H1 (cell line): Measurements from ENCODE around the gene TSPEAR. TPM values are rescaled to one million over a fixed set of nuclear protein-coding genes. Genes with fewer than 3 reads are reported as not detected.

Experiments
- CTCF ChIA-PET: fragments of 300-600 bp; sonication (Branson Sonifier 250); formaldehyde crosslinking; loops from one replicate; lab custom pipeline; 2021; ENCODE audit not compliant: partially characterized antibody; lab: Charles Lee
- POLR2A ChIA-PET: fragments of 300-600 bp; sonication (Branson Sonifier 250); formaldehyde crosslinking; loops from one replicate; lab custom pipeline; 2021; ENCODE audit warnings: inconsistent platforms; ENCODE audit not compliant: partially characterized antibody; lab: Charles Lee
- DNase-seq, 2 experiments: peaks; one replicate each; pipeline versions ENCODE4 v3.0.0 to v3.0.0-alpha.2; 2010 to 2022; ENCODE audit warnings: low spot score in 2 of 2, low read depth in 1 of 2, mixed read lengths in 1 of 2
- FAIRE-seq: peaks from 2 replicates; lab custom pipeline; 2011; peaks lifted over from hg19 to GRCh38; lab: Jason Lieb, UNC
- H2AFZ ChIP-seq: 2 replicates; pipeline ENCODE4 v1.8.1; 2012; ENCODE audit warnings: low read length, inconsistent platforms
- H2AK5ac ChIP-seq: 2 replicates; pipeline ENCODE4 v1.6.1; 2013; ENCODE audit warnings: low read depth, low read length
- H2BK120ac ChIP-seq: replicated peaks from 2 replicates; pipeline ENCODE3; 2013; ENCODE audit warnings: low read depth, low read length, inconsistent platforms
- H2BK12ac ChIP-seq: 2 replicates; pipeline ENCODE4 v1.6.1; 2013; ENCODE audit warnings: low read depth, low read length
- H2BK15ac ChIP-seq: 2 replicates; pipeline ENCODE4 v1.6.1; 2013; ENCODE audit warnings: low read length
- H2BK20ac ChIP-seq: 2 replicates; pipeline ENCODE4 v1.6.1; 2013; ENCODE audit warnings: low read length
- H2BK5ac ChIP-seq: 2 replicates; pipeline ENCODE4 v1.6.1; 2013; ENCODE audit warnings: low read depth, low read length
- H3K14ac ChIP-seq: 2 replicates; pipeline ENCODE4 v1.6.1; 2013; ENCODE audit warnings: inconsistent platforms; ENCODE audit not compliant: insufficient read length
- H3K18ac ChIP-seq: 2 replicates; pipeline ENCODE4 v1.6.1; 2013; ENCODE audit warnings: low read length; ENCODE audit errors: extremely low read depth
- H3K23ac ChIP-seq: 2 replicates; pipeline ENCODE4 v1.6.1; 2013; ENCODE audit warnings: inconsistent platforms; ENCODE audit not compliant: insufficient read length
- H3K23me2 ChIP-seq: 2 replicates; pipeline ENCODE4 v1.6.1; 2013; ENCODE audit warnings: low read depth, low read length
- H3K27ac ChIP-seq: 2 replicates; pipeline ENCODE4 v1.6.1; 2011; ENCODE audit warnings: low read depth, low read length, inconsistent platforms
- H3K27me3 ChIP-seq, 4 experiments: replicated peaks in 1 of 4; 1 replicate in 1 of 4; 2 replicates in 3 of 4; pipeline versions ENCODE4 v1.6.1 to v1.8.1; 2011 to 2013; ENCODE audit warnings: low read length in 3 of 4, mild to moderate bottlenecking in 3 of 4, inconsistent platforms in 2 of 4, mixed read lengths in 2 of 4, moderate library complexity in 1 of 4; ENCODE audit not compliant: control insufficient read depth in 3 of 4, insufficient read depth in 3 of 4; ENCODE audit errors: extremely low read depth in 1 of 4
- H3K36me3 ChIP-seq, 4 experiments: 2 replicates each; pipeline versions ENCODE4 v1.6.1 to v1.8.1; 2011 to 2013; ENCODE audit warnings: mild to moderate bottlenecking in 4 of 4, low read length in 3 of 4, moderate library complexity in 2 of 4, control low read depth in 1 of 4, inconsistent platforms in 1 of 4; ENCODE audit not compliant: insufficient read depth in 4 of 4, control insufficient read depth in 2 of 4
- H3K4ac ChIP-seq: replicated peaks from 2 replicates; pipeline ENCODE3; 2013; ENCODE audit warnings: low read length, low read depth, mixed read lengths, inconsistent platforms; ENCODE audit not compliant: insufficient read length
- H3K4me1 ChIP-seq, 4 experiments: replicated peaks in 1 of 4; 1 replicate in 1 of 4; 2 replicates in 3 of 4; pipeline versions ENCODE4 v1.6.1 to v1.8.1; 2011 to 2013; ENCODE audit warnings: low read length in 3 of 4, inconsistent platforms in 2 of 4, mixed read lengths in 1 of 4; ENCODE audit not compliant: insufficient read depth in 4 of 4, control insufficient read depth in 3 of 4
- H3K4me2 ChIP-seq, 2 experiments: 2 replicates each; pipeline versions ENCODE4 v1.6.1 to v1.8.1; 2011 to 2013; ENCODE audit warnings: low read depth in 2 of 2, low read length in 2 of 2, control low read depth in 1 of 2, inconsistent platforms in 1 of 2, mild to moderate bottlenecking in 1 of 2; ENCODE audit not compliant: insufficient read depth in 1 of 2
- H3K4me3 ChIP-seq, 4 experiments: fragments of 200-600, 300-600 bp in 1 of 4; sonication (generic), shearing (Covaris generic), sonication (Bioruptor Twin) in 1 of 4; 2 replicates each; pipeline versions ENCODE4 v1.5.1 to v1.8.1; 2011 to 2016; ENCODE audit warnings: low read length in 4 of 4, low read depth in 3 of 4, control low read depth in 2 of 4, inconsistent platforms in 2 of 4, mild to moderate bottlenecking in 2 of 4, mixed read lengths in 1 of 4, moderate library complexity in 1 of 4; ENCODE audit not compliant: insufficient read depth in 2 of 4; ENCODE audit errors: extremely low read depth in 1 of 4
- H3K56ac ChIP-seq: replicated peaks from 2 replicates; pipeline ENCODE3; 2013; ENCODE audit warnings: low read depth, mild to moderate bottlenecking, mixed read lengths, low read length, inconsistent platforms; ENCODE audit not compliant: insufficient read length
- H3K79me1 ChIP-seq: 2 replicates; pipeline ENCODE4 v1.6.1; 2013; ENCODE audit warnings: low read depth, low read length, control low read depth
- H3K79me2 ChIP-seq, 2 experiments: 2 replicates each; pipeline versions ENCODE4 v1.6.1 to v1.8.1; 2012 to 2013; ENCODE audit warnings: low read length in 2 of 2, mild to moderate bottlenecking in 2 of 2, inconsistent platforms in 1 of 2; ENCODE audit not compliant: insufficient read depth in 2 of 2, control insufficient read depth in 1 of 2
- H3K9ac ChIP-seq, 4 experiments: replicated peaks in 1 of 4; 1 replicate in 1 of 4; 2 replicates in 3 of 4; pipeline versions ENCODE4 v1.6.1 to v1.8.1; 2011 to 2013; ENCODE audit warnings: low read depth in 3 of 4, low read length in 3 of 4, control low read depth in 2 of 4, mild to moderate bottlenecking in 2 of 4, moderate library complexity in 2 of 4, inconsistent platforms in 1 of 4; ENCODE audit errors: extremely low read depth in 1 of 4
- H3K9me3 ChIP-seq, 2 experiments: 2 replicates each; pipeline versions ENCODE4 v1.6.1 to v1.8.1; 2012 to 2013; ENCODE audit warnings: mild to moderate bottlenecking in 2 of 2, moderate library complexity in 2 of 2, control low read depth in 1 of 2, inconsistent platforms in 1 of 2, low read depth in 1 of 2, low read length in 1 of 2, mixed read lengths in 1 of 2; ENCODE audit not compliant: insufficient read depth in 2 of 2
- H4K20me1 ChIP-seq, 2 experiments: replicated peaks in 1 of 2; 2 replicates each; pipeline versions ENCODE3 to v1.8.1; 2011 to 2013; ENCODE audit warnings: inconsistent platforms in 2 of 2, low read length in 2 of 2, mild to moderate bottlenecking in 1 of 2; ENCODE audit not compliant: insufficient read depth in 2 of 2, control insufficient read depth in 1 of 2
- H4K5ac ChIP-seq: 2 replicates; pipeline ENCODE4 v1.6.1; 2013; ENCODE audit warnings: low read length, low read depth, mixed read lengths, inconsistent platforms; ENCODE audit not compliant: insufficient read length
- H4K8ac ChIP-seq: 2 replicates; pipeline ENCODE4 v1.8.0; 2013; ENCODE audit warnings: mild to moderate bottlenecking, moderate library complexity, low read length, inconsistent platforms; ENCODE audit not compliant: insufficient read depth; ENCODE audit errors: extremely low read depth
- H4K91ac ChIP-seq: replicated peaks from 2 replicates; pipeline ENCODE3; 2013; ENCODE audit warnings: low read length, mixed read lengths, inconsistent platforms; ENCODE audit not compliant: insufficient read length
- CBX8 ChIP-seq: fragments of 300-800, 300-1000 bp; sonication (generic); IDR thresholded peaks from 2 replicates; pipeline ENCODE4 v1.7.1; 2016; ENCODE audit warnings: low read depth, low read length, borderline replicate concordance
- HDAC6 ChIP-seq: IDR thresholded peaks from one replicate; pipeline ENCODE4 v1.7.1; 2012; ENCODE audit warnings: low read depth, mild to moderate bottlenecking, inconsistent platforms, low read length, moderate library complexity
- POLR2A ChIP-seq, 2 experiments: IDR thresholded peaks; 1 replicate in 1 of 2; 2 replicates in 1 of 2; pipeline ENCODE4 v1.6.1; 2011; ENCODE audit warnings: low read depth in 2 of 2, low read length in 2 of 2, mild to moderate bottlenecking in 2 of 2; ENCODE audit errors: control extremely low read depth in 1 of 2
- TEAD4 ChIP-seq: IDR thresholded peaks from 2 replicates; pipeline ENCODE4 v1.6.1; 2012; ENCODE audit warnings: low read depth, low read length, inconsistent platforms, mixed read lengths
- WGBS, 2 experiments: shearing (Covaris generic) in 1 of 2; methylation state at CpG; one replicate each; pipeline versions ENCODE4 v1.1.6 to v1.1.7; 2013 to 2015; ENCODE audit warnings: low lambda C conversion rate in 2 of 2, mixed read lengths in 2 of 2, inconsistent platforms in 1 of 2, low coverage in 1 of 2, missing lambda C conversion rate in 1 of 2; ENCODE audit not compliant: insufficient replicate concordance in 2 of 2, insufficient coverage in 1 of 2, insufficient read length in 1 of 2; ENCODE audit errors: extremely low coverage in 1 of 2, missing lambda C conversion rate in 1 of 2; 5-methylcytosine and 5-hydroxymethylcytosine counted together
- polyA plus RNA-seq, 7 experiments: library from polyadenylated mRNA; depleted of rRNA in 3 of 7; stranded (reverse) in 5 of 7; unstranded in 2 of 7; fragments of >200 nt in 5 of 7; fragments of 200-250 nt in 2 of 7; gene quantifications; 1 replicate in 5 of 7; 2 replicates in 1 of 7; 4 replicates in 1 of 7; pipeline versions ENCODE4 v1.2.1 to v1.2.3, GENCODE V29; 2011 to 2013; ENCODE audit warnings: missing spikeins in 2 of 7, mixed read lengths in 2 of 7
- total RNA-seq: library from RNA; stranded (reverse); fragmentation: NEBNext Ultra II Directional; extraction: Animal tissue kit (Norgen Biotek cat#: 25700); gene quantifications from 2 replicates; pipeline ENCODE4 v1.2.1, GENCODE V29; 2021
- TF ChIP-seq, protein P1 (sequence below), 3 experiments: IDR thresholded peaks; 1 replicate in 2 of 3; 2 replicates in 1 of 3; pipeline versions ENCODE4 v1.5.1 to v1.6.1; 2011; ENCODE audit warnings: low read length in 3 of 3, mild to moderate bottlenecking in 3 of 3, inconsistent platforms in 2 of 3, low read depth in 1 of 3, moderate library complexity in 1 of 3; ENCODE audit not compliant: insufficient read depth in 1 of 3; ENCODE audit errors: control extremely low read depth in 1 of 3

Gene TSPEAR
- total and polyA plus RNA-seq, 2 of the 8 experiments (the other 6 are each of a cell fraction or from before 2014, with no cell fraction given), result 0.58 to 0.89 TPM

GRCh38 chr21:44509539-44509938 is 201.8 kb downstream of the TSPEAR start:
- H3K79me1 ChIP-seq, result no peaks in the 10 kb centered on the region
- FAIRE-seq (no peak), DNase-seq (no peak)
- no peak overlapping the region for H2BK15ac ChIP-seq
- POLR2A ChIA-PET, result interaction anchor here (1.7 to 1.9 kb wide), 2 partner anchors 16 to 24 kb away, joined by 4 to 5 read pairs; no protein-coding TSS in a partner anchor
- no peaks in the 10 kb centered on the region for H3K27me3 ChIP-seq
- no peak overlapping the region for H3K23ac ChIP-seq
- H2BK120ac ChIP-seq, result no peak overlapping the region
- H3K9me3 ChIP-seq, result no peaks in the 10 kb centered on the region
- no peak overlapping the region for H3K18ac ChIP-seq
- no peak overlapping the region for H3K4me3 ChIP-seq
- H3K27ac ChIP-seq, result no peak overlapping the region
- no peak overlapping the region for H3K4ac ChIP-seq
- H3K79me2 ChIP-seq, result no peaks in the 10 kb centered on the region
- H3K23me2 ChIP-seq, result 0 out of 2 replicates have a peak, but pooled peaks cover 2% of the 10 kb centered on the region
- H4K91ac ChIP-seq, result peak overlapping the region; percentile 55
- no peak overlapping the region for H3K56ac ChIP-seq
- no peak overlapping the region for H2BK12ac ChIP-seq
- no peak overlapping the region for H3K4me2 ChIP-seq
- CTCF ChIA-PET, result interaction anchor here (0.7 to 4.0 kb wide), 26 partner anchors 8 to 290 kb away, joined by 3 to 21 read pairs (median 5); partner anchors contain the start of gene TSPEAR
- no peak overlapping the region for H2AK5ac ChIP-seq
- TF ChIP-seq TEAD4, result no peak
- TF ChIP-seq HDAC6, result no peak
- TF ChIP-seq POLR2A (IDR thresholded peaks at IDR 0.05; ENCODE audit: control extremely low read depth in 1 of 2, low read depth in 2 of 2, low read length in 2 of 2), result no peak
- TF ChIP-seq, protein P1, sequence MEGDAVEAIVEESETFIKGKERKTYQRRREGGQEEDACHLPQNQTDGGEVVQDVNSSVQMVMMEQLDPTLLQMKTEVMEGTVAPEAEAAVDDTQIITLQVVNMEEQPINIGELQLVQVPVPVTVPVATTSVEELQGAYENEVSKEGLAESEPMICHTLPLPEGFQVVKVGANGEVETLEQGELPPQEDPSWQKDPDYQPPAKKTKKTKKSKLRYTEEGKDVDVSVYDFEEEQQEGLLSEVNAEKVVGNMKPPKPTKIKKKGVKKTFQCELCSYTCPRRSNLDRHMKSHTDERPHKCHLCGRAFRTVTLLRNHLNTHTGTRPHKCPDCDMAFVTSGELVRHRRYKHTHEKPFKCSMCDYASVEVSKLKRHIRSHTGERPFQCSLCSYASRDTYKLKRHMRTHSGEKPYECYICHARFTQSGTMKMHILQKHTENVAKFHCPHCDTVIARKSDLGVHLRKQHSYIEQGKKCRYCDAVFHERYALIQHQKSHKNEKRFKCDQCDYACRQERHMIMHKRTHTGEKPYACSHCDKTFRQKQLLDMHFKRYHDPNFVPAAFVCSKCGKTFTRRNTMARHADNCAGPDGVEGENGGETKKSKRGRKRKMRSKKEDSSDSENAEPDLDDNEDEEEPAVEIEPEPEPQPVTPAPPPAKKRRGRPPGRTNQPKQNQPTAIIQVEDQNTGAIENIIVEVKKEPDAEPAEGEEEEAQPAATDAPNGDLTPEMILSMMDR (IDR thresholded peaks at IDR 0.05; ENCODE audit: control extremely low read depth in 1 of 3, insufficient read depth in 1 of 3, low read depth in 1 of 3, low read length in 3 of 3), result peak in 1 of 3 experiments; percentile 12; a peak in 1 of 4 replicates
- TF ChIP-seq CBX8, result no peak
- TF ChIP-seq, all 59 proteins: peak for 1
- Histone ChIP-seq H4K20me1 (peaks cover 3 to 6% of the 10 kb centered on the region in 2 experiments), H4K5ac (no peak overlapping the region), H4K8ac (no peak overlapping the region), H3K4me1 (no peaks in the 10 kb centered on the region; a peak in 3 of 7 replicates), H2BK5ac (no peak overlapping the region), H2AFZ (no peak overlapping the region), H3K14ac (no peak overlapping the region), H3K36me3 (peaks cover 0 to 8% (median 8%) of the 10 kb centered on the region in 4 experiments; a peak in 4 of 8 replicates), H3K9ac (no peak overlapping the region), H2BK20ac (no peak overlapping the region)
- 87% methylated on average over 7 of the region's 12 CpGs; no CpG with 5 or more reads in 1 of the 2 experiments for WGBS, 2 experiments
